IPS DF 6.9 (cell line): ENCODE results near the gene CDK7.

Experiments
- DNase-seq: peaks from one replicate; pipeline ENCODE4 v3.0.0-alpha.2; 2013; ENCODE audit warnings: low read depth, low spot score
- H3K27ac ChIP-seq: one replicate; pipeline ENCODE4 v1.5.1; 2013; ENCODE audit warnings: low read length, control low read depth
- H3K27me3 ChIP-seq: 2 replicates; pipeline ENCODE4 v1.6.1; 2013; ENCODE audit warnings: mild to moderate bottlenecking, low read length; ENCODE audit not compliant: control insufficient read depth, insufficient read depth
- H3K36me3 ChIP-seq: 2 replicates; pipeline ENCODE4 v1.6.1; 2013; ENCODE audit warnings: low read length; ENCODE audit not compliant: control insufficient read depth, insufficient read depth
- H3K4me1 ChIP-seq: 2 replicates; pipeline ENCODE4 v1.6.1; 2013; ENCODE audit warnings: low read length; ENCODE audit not compliant: control insufficient read depth, insufficient read depth
- H3K4me3 ChIP-seq: 2 replicates; pipeline ENCODE4 v1.5.1; 2013; ENCODE audit warnings: mild to moderate bottlenecking, low read length
- H3K9me3 ChIP-seq: 2 replicates; pipeline ENCODE4 v1.6.1; 2013; ENCODE audit warnings: low read length, inconsistent platforms; ENCODE audit not compliant: control insufficient read depth, insufficient read depth
- WGBS: extraction: QIAGEN DNeasy Blood & Tissue Kit; methylation state at CpG from one replicate; pipeline ENCODE4 v1.1.7; 2013; ENCODE audit warnings: mixed read lengths, missing lambda C conversion rate; ENCODE audit not compliant: insufficient read length, insufficient coverage; 5-methylcytosine and 5-hydroxymethylcytosine counted together

The CDK7 gene

DNA sequence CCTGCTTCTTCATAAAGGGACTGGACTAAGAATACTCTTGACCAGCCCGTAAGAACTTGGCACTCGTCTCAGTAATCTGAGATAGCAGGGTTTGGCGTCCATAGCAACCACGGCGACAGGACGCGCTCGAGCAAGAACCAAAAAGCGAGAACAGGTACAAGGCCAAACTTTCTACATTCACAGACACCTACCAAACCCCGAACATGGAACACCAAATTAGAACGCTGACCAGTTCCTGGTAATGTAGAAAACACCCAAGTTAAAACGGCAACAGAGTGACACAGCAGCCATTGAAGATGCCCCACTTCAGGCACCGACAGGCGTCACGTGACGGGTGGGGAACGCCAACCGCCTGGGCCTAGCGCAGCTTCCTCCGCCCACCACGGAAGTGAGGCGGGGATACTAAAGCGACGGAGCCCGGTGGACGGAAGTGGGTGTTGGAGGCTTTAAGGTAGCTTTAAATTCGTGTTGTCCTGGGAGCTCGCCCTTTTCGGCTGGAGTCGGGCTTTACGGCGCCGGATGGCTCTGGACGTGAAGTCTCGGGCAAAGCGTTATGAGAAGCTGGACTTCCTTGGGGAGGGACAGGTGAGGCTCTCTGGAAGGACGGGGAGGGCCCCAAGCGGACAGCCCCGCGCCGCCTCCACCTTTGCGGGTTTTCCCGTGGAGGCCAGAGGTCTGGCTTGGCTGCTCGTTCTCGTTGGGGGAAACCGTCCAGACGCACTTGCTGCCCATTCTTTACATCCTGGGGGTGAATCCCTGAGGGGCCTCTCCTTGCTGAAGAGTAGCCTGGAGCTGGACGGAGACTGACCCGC lies at the start of gene CDK7:
Gene CDK7, plus strand, starts transcription at position 430 of the 812 bp plus-strand sequence. Its CDS starts 90 bp downstream, at position 520.
- H3K4me3 ChIP-seq = peak within 1 kb of the TSS; percentile 95
- H3K4me1 ChIP-seq = no peaks in the 10 kb centered on the region
- H3K9me3 ChIP-seq = no peaks in the 10 kb centered on the region
- no peaks in the 10 kb centered on the region for H3K27me3 ChIP-seq
- no peak within 1 kb of the TSS for H3K27ac ChIP-seq
- DNase-seq = peak; percentile 77
- no CpG with 5 or more reads among the region's 49 CpGs for WGBS
- no peaks in the 10 kb centered on the region; the same call in 1 of the 2 replicates for H3K36me3 ChIP-seq

DNA sequence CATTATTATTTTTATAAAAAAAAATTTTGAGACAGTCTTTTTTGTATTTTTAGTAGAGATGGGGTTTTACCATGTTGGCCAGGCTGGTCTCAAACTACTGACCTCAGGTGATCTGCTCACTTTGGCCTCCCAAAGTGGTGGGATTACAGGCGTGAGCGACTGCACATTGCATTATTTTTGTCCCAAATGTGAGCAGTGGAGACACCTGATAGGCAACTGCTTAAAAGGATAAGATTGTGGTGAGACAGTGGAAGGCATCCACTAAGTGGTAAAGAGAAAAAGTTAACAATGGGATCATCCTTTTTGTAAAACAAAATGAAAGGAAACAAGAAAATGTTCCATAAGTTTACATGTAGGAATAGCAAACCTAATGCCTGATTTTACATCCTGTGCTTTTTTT lies 47.3 kb upstream of the CDK7 start:
- Histone ChIP-seq H3K9me3 (no peaks in the 10 kb centered on the region), H3K27ac (no peak overlapping the region), H3K4me1 (no peaks in the 10 kb centered on the region; the same call in 1 of the 2 replicates), H3K4me3 (no peak overlapping the region), H3K27me3 (no peaks in the 10 kb centered on the region), H3K36me3 (no peaks in the 10 kb centered on the region; the same call in 1 of the 2 replicates)
- no CpG with 5 or more reads among the region's 2 CpGs for WGBS
- DNase-seq = no peak

DNA sequence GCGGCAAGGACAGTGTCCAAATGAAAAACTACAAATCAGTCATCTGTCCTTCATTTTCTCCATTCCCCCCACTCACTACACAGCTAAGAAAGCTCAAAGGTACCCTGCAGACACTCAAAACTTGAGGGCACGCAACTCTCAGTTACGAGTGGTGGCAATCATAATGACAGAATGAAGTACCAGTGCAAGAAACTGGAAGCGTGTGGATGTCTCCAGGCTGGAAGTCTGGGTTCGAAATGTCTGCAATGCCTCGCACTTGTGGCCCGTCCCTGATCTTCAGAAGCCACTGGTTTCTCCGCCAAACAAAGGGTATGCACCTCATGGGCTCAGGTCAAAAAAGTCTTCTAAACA lies 45.9 kb upstream of the CDK7 start:
- WGBS = no CpG with 5 or more reads among the region's 8 CpGs
- Histone ChIP-seq H3K36me3 (peaks cover 3% of the 10 kb centered on the region; the same call in 1 of the 2 replicates), H3K27ac (no peak overlapping the region), H3K4me1 (no peaks in the 10 kb centered on the region; the same call in 1 of the 2 replicates), H3K27me3 (no peaks in the 10 kb centered on the region), H3K4me3 (peak overlapping the region; percentile 74; the same call in 1 of the 2 replicates), H3K9me3 (no peaks in the 10 kb centered on the region)
- no peak for DNase-seq

DNA sequence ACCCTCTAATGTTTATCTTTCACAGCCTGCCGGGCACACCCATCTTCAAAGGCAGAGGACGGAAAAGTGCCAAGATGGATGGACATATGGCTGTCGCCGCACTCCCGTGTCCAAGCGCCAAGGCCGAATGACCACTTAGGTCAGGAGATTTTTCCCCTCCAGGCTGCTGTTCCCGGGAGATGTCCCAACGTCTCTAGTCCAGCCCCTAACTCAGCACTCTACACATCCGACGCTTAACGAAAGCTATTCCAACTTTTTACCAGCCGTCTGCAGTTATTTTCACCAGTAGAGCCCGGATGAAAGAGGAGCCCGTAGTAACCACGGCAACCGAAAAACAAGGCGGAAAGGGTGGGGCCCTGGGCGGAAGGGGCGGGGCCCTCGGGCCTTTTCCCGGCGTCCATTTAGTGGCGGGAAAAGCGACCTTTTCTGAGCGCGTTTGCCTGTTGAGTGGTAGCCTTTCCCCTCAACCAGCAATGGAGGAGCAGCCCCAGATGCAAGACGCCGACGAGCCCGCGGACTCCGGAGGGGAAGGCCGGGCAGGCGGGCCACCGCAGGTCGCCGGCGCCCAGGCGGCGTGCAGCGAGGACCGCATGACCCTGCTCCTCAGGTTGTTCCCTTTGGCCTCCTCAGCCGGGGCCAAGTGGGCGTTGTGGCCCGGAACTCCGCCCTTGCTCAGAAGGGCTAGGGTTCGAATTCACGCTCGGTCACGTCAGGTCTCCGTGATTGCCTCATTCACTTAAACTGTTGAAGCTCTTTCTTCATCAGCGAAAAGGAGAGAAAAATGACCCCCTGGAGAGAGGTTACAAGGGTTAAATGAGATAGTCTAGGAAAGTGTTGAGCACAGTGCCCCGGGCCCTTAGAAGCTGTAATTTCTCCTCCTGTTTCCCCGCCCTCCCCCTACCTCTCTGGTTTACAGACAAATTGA lies 45.3 kb upstream of the CDK7 start, which contains the start of gene CENPH:
Gene CENPH, plus strand, starts transcription at position 422 of the 925 bp plus-strand sequence. Its CDS starts 52 bp downstream, at position 474.
- Histone ChIP-seq H3K4me3 (peak within 1 kb of the TSS; percentile 74; the same call in 1 of the 2 replicates), H3K27me3 (no peaks in the 10 kb centered on the region)
- no CpG with 5 or more reads among the region's 55 CpGs for WGBS

DNA sequence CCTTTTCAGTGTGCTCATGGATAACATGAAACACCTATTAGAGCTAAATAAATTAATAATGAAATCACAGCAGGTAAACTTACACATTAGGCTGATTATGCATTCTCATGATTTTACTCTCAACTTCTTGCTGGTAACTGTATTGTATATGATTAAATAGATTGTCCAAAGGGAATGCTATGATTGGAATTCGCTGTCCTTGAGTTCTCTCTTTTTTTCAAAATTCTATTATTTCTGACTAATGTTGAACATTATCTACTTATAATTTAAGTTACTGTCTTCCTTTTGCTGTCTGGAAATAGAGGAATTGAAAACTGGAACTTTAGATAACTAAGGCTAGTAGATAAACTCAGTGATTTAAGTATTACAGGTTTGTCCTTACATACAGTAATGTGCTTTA lies 32.2 kb upstream of the CDK7 start:
- DNase-seq = no peak
- WGBS = no CpG with 5 or more reads among the region's 1 CpG
- Histone ChIP-seq H3K27ac (no peak overlapping the region), H3K36me3 (peaks cover 13% of the 10 kb centered on the region; the same call in 1 of the 2 replicates), H3K27me3 (no peaks in the 10 kb centered on the region), H3K9me3 (no peaks in the 10 kb centered on the region), H3K4me1 (no peaks in the 10 kb centered on the region), H3K4me3 (no peak overlapping the region)

More for the DNA sequence above, 45.3 kb upstream of the CDK7 start, which contains the start of gene CENPH:
- H3K36me3 ChIP-seq = peaks cover 6% of the 10 kb centered on the region; the same call in 1 of the 2 replicates
- no peaks in the 10 kb centered on the region for H3K9me3 ChIP-seq
- DNase-seq = peak; percentile 68
- no peaks in the 10 kb centered on the region; the same call in 1 of the 2 replicates for H3K4me1 ChIP-seq
- H3K27ac ChIP-seq = no peak within 1 kb of the TSS

DNA sequence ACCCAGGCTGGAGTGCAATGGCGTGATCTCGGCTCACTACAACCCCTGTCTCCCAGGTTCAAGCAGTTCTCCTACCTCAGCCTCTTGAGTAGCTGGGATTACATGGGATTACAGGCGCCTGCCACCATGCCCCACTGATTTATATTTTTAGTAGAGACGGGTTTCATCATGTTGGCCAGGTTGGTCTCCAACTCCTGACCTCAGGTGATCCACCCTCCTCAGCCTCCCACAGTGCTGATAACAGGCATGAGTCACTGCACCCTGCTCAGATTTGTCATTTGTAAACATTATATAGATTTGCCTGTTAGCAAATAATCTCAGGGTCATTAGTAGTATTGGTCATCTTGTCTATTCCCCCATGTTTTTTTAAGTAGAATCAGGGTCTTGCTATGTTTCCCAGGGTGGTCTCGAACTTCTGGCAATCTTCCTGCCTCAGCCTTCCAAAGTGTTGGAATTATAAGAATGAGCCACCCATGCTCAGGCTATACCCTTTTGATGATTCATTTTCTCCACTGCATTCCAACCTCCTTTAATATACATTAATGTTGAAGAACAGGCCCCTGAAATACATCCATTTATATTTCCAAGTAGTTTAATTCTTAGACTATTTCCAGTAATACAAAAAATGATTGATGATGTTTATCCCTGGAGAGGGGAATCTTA lies 28.0 kb upstream of the CDK7 start:
- Histone ChIP-seq H3K27ac (no peak overlapping the region), H3K9me3 (no peaks in the 10 kb centered on the region), H3K4me3 (no peak overlapping the region), H3K36me3 (peaks cover 6% of the 10 kb centered on the region; the same call in 1 of the 2 replicates), H3K27me3 (no peaks in the 10 kb centered on the region), H3K4me1 (no peaks in the 10 kb centered on the region)
- DNase-seq = no peak
- no CpG with 5 or more reads among the region's 5 CpGs for WGBS

DNA sequence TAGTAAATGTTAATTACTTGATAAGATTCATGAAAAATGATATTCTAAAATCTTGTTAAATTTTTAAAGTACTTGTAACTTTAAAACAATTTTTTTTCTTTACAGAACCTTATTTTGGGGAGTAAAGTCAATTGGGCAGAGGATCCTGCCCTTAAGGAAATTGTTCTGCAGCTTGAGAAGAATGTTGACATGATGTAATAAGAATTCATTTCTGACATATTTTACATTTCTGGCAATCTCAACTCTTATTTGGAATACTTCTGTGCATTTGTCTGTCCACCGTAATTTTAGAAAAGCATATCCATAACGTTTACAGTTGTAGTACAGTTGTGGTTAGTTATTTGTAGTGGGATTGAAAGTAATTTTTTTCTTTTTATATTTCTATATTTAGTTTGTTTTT lies 25.1 kb upstream of the CDK7 start:
- H3K27me3 ChIP-seq = no peaks in the 10 kb centered on the region
- peaks cover 6% of the 10 kb centered on the region; the same call in 1 of the 2 replicates for H3K36me3 ChIP-seq
- no peak overlapping the region for H3K4me3 ChIP-seq
- no peak for DNase-seq
- WGBS = no CpG with 5 or more reads among the region's 2 CpGs
- H3K27ac ChIP-seq = no peak overlapping the region
- H3K9me3 ChIP-seq = no peaks in the 10 kb centered on the region
- no peaks in the 10 kb centered on the region for H3K4me1 ChIP-seq

DNA sequence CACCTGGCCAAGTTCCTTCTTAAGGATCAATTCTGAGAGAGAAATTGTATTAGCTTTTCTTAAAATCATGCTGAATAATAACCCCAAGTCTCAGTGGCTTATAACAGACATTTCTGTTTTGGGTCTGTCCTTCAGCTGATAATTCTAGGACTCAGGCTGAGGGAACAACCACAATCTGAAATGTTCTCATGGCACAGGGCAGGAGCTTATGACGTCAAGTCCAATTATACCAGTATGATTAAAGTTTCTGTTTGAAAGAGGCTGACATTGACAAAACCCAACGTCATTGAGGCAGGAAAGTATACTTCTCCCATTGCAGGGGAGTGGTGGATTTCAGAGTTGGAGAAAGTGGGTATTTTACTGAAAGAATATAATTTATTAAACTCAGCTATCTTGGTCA lies 23.5 kb upstream of the CDK7 start:
- H3K4me1 ChIP-seq = no peaks in the 10 kb centered on the region
- H3K27me3 ChIP-seq = no peaks in the 10 kb centered on the region
- no peak overlapping the region for H3K4me3 ChIP-seq
- H3K27ac ChIP-seq = no peak overlapping the region
- DNase-seq = no peak
- WGBS = no CpG with 5 or more reads among the region's 2 CpGs
- no peaks in the 10 kb centered on the region for H3K9me3 ChIP-seq
- H3K36me3 ChIP-seq = peaks cover 6% of the 10 kb centered on the region; the same call in 1 of the 2 replicates

DNA sequence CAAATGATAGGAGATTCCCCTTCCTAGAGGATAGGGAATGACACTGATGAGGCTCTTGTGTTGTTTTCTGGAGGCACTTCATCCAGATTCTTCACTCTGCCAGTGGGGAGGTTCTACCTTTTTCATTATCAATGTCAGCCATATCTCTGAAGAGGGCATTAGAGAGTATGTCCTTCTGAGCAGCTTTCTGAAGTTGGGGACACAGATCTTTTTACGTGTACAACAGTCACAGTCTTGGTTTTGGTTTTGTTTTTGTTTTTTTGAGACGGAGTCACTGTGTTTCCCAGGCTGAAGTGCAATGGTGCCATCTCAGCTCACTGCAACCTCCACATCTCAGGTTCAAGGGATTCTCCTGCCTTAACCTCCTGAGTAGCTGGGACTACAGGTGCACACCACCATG lies 22.7 kb upstream of the CDK7 start:
- H3K36me3 ChIP-seq = peaks cover 6% of the 10 kb centered on the region; the same call in 1 of the 2 replicates
- no peaks in the 10 kb centered on the region for H3K4me1 ChIP-seq
- no peak overlapping the region for H3K4me3 ChIP-seq
- no CpG with 5 or more reads among the region's 2 CpGs for WGBS
- no peak overlapping the region for H3K27ac ChIP-seq
- no peaks in the 10 kb centered on the region for H3K9me3 ChIP-seq
- H3K27me3 ChIP-seq = no peaks in the 10 kb centered on the region
- DNase-seq = no peak
